Measurements from ENCODE around the gene OR52J3. TPM values are rescaled to one million over a fixed set of nuclear protein-coding genes. Genes with fewer than 3 reads are reported as not detected.

OR52J3 gene
- polyA plus RNA-seq, 3 donors: not detected

DNA sequence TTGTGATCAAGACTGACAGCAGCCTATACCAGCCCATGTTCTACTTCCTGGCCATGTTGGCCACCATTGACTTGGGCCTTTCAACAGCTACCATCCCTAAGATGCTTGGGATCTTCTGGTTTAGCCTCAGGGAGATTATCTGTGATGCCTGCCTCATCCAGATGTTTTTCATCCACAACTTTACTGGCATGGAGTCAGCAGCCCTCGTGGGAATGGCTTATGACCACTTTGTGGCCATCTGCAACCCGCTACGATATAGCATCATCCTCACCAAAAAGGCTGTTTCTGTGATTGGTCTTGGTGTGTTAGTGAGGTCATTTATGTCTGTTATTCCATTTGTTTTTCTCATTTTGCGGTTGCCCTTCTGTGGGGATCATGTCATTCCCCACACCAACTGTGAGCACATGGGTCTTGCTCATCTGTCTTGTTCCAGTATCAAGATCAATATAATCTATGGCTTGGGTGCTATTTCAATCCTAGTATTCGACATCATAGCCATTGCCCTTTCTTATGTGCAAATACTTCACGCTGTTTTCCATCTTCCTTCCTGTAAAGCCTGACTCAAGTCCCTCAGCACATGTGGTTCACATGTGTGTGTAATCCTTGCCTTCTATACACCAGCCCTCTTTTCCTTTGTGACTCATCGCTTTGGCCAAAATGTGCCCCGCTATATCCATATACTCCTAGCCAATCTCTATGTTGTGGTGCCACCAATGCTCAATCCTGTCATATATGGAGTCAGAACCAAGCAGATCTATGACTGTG, 46.7 kb downstream of the OR52J3 start:
- DNase-seq (ENCODE audit: low read depth in 3 of 3, low spot score in 2 of 3): no peak

GRCh38 chr11:5096011-5096410, 49.7 kb downstream of the OR52J3 start:
- DNase-seq (ENCODE audit: low read depth in 3 of 3, low spot score in 2 of 3): no peak

Other genes with a start within 250 kb of the OR52J3 start
- not detected for gene OR52R1, start 242.1 kb upstream of the OR52J3 start, polyA plus RNA-seq (ENCODE audit: insufficient read length in 3 of 3)
- not detected for gene OR51F2, start 225.2 kb upstream of the OR52J3 start, polyA plus RNA-seq (ENCODE audit: insufficient read length in 3 of 3)
- not detected for gene OR51S1, start 197.3 kb upstream of the OR52J3 start, polyA plus RNA-seq (ENCODE audit: insufficient read length in 3 of 3)
- gene OR51T1, start 164.6 kb upstream of the OR52J3 start, polyA plus RNA-seq (ENCODE audit: insufficient read length in 3 of 3): not detected
- gene OR51A7, start 142.7 kb upstream of the OR52J3 start, polyA plus RNA-seq (ENCODE audit: insufficient read length in 3 of 3): not detected
- not detected for gene OR51G2, start 127.2 kb upstream of the OR52J3 start, polyA plus RNA-seq (ENCODE audit: insufficient read length in 3 of 3)
- not detected for gene OR51G1, start 122.2 kb upstream of the OR52J3 start, polyA plus RNA-seq (ENCODE audit: insufficient read length in 3 of 3)
- gene OR51A4, start 98.9 kb upstream of the OR52J3 start, polyA plus RNA-seq (ENCODE audit: insufficient read length in 3 of 3): not detected
- not detected for gene OR51A2, start 90.8 kb upstream of the OR52J3 start, polyA plus RNA-seq (ENCODE audit: insufficient read length in 3 of 3)
- under 1 TPM in 2 of 3 donors, not detected in 1; 0.08 TPM for gene OR51L1, start 51.7 kb upstream of the OR52J3 start, polyA plus RNA-seq (ENCODE audit: insufficient read length in 3 of 3)
- not detected for gene OR52E2, start 13.1 kb downstream of the OR52J3 start, polyA plus RNA-seq (ENCODE audit: insufficient read length in 3 of 3)
- not detected for gene OR52E1, start 23.0 kb downstream of the OR52J3 start, polyA plus RNA-seq (ENCODE audit: insufficient read length in 3 of 3)
- not detected for gene OR52A5, start 91.8 kb downstream of the OR52J3 start, polyA plus RNA-seq (ENCODE audit: insufficient read length in 3 of 3)
- under 1 TPM in 1 of 3 donors, not detected in 2; 0.03 TPM for gene OR52A1, start 108.2 kb downstream of the OR52J3 start, polyA plus RNA-seq (ENCODE audit: insufficient read length in 3 of 3)
- gene OR51V1, start 154.2 kb downstream of the OR52J3 start, polyA plus RNA-seq (ENCODE audit: insufficient read length in 3 of 3): not detected
- 100 to 1,000 TPM; 146 to 221 (median 152) TPM for gene HBB, start 180.5 kb downstream of the OR52J3 start, polyA plus RNA-seq (ENCODE audit: insufficient read length in 3 of 3)
- gene HBD, start 188.0 kb downstream of the OR52J3 start, polyA plus RNA-seq (ENCODE audit: insufficient read length in 3 of 3): 1 to 10 TPM; 1.9 to 2.2 (median 2.1) TPM
- 1 to 10 TPM; 3.5 to 6.3 (median 5.8) TPM for gene HBG1, start 203.3 kb downstream of the OR52J3 start, polyA plus RNA-seq (ENCODE audit: insufficient read length in 3 of 3)
- gene HBG2, start 208.3 kb downstream of the OR52J3 start, polyA plus RNA-seq (ENCODE audit: insufficient read length in 3 of 3): 1,000 to 10,000 TPM; 2,105 to 2,538 (median 2,461) TPM
- 10 to 100 TPM in 1 of 3 donors, 1 to 10 TPM in 2; 7.4 to 13.8 (median 8.1) TPM for gene HBE1, start 223.4 kb downstream of the OR52J3 start, polyA plus RNA-seq (ENCODE audit: insufficient read length in 3 of 3)

Measured in right renal cortex interstitium (tissue), 3 donors.